ENCODE measurements around the gene MAST4. TPM values are rescaled to one million over a fixed set of nuclear protein-coding genes. Genes with fewer than 3 reads are reported as not detected.

Gene MAST4
- total and polyA plus RNA-seq, 2 of the 8 experiments (the other 6 are each of a cell fraction or from before 2014, with no cell fraction given): 1.5 to 2.6 TPM

DNA sequence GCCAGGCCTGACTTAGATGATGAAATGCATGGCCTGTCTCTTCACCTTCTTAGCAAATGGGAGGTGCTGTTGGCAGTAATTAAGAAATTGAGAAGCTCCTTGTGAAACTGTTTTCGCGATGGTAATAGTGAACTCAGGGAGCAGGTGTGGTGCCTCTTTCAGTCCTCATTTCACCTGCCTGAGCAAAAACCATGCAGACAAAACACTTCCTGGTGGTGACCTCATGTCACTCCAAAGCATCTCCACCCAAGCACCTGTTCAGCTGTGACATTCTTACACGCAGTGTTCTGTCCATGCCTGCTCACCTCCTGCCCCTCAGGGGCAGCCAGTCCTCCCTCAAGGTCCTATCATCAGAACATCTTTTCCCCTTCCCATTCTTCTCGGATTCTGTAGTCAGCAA is 453.9 kb downstream of the MAST4 start:
- Histone ChIP-seq H3K79me2 (ENCODE audit: control insufficient read depth in 1 of 2, insufficient read depth in 2 of 2, low read length in 2 of 2) (no peaks in the 10 kb centered on the region), H4K8ac (ENCODE audit: extremely low read depth, insufficient read depth, low read length) (no peak overlapping the region), H3K23ac (ENCODE audit: insufficient read length) (no peak overlapping the region), H3K4me2 (ENCODE audit: insufficient read depth in 1 of 2, low read depth in 2 of 2, low read length in 2 of 2) (no peak overlapping the region), H3K23me2 (ENCODE audit: low read depth, low read length) (no peaks in the 10 kb centered on the region), H3K56ac (replicated peaks; ENCODE audit: insufficient read length, low read depth, low read length) (no peak overlapping the region), H2BK5ac (ENCODE audit: low read depth, low read length) (no peak overlapping the region), H2BK120ac (replicated peaks; ENCODE audit: low read depth, low read length) (no peak overlapping the region), H3K18ac (ENCODE audit: extremely low read depth, low read length) (no peak overlapping the region), H4K91ac (replicated peaks; ENCODE audit: insufficient read length, low read length) (no peak overlapping the region), H2BK12ac (ENCODE audit: low read depth, low read length) (no peak overlapping the region), H3K4me1 (replicated peaks in 1 of 4; ENCODE audit: control insufficient read depth in 3 of 4, insufficient read depth in 4 of 4, low read length in 3 of 4) (peaks cover 0 to 2% (median 0%) of the 10 kb centered on the region in 4 experiments; a peak in 2 of 7 replicates), H3K9me3 (ENCODE audit: insufficient read depth in 2 of 2, low read depth in 1 of 2, low read length in 1 of 2) (no peaks in the 10 kb centered on the region), H2AFZ (ENCODE audit: low read length) (no peak overlapping the region), H3K36me3 (ENCODE audit: control insufficient read depth in 2 of 4, insufficient read depth in 4 of 4, low read length in 3 of 4) (no peaks in the 10 kb centered on the region), H3K27ac (ENCODE audit: low read depth, low read length) (no peak overlapping the region), H2AK5ac (ENCODE audit: low read depth, low read length) (no peak overlapping the region), H2BK20ac (ENCODE audit: low read length) (no peak overlapping the region), H3K4me3 (ENCODE audit: extremely low read depth in 1 of 4, insufficient read depth in 2 of 4, low read depth in 3 of 4, low read length in 4 of 4) (no peak overlapping the region), H4K20me1 (replicated peaks in 1 of 2; ENCODE audit: control insufficient read depth in 1 of 2, insufficient read depth in 2 of 2, low read length in 2 of 2) (no peaks in the 10 kb centered on the region), H3K14ac (ENCODE audit: insufficient read length) (no peak overlapping the region), H2BK15ac (ENCODE audit: low read length) (no peak overlapping the region), H3K79me1 (ENCODE audit: low read depth, low read length) (no peaks in the 10 kb centered on the region), H3K4ac (replicated peaks; ENCODE audit: insufficient read length, low read depth, low read length) (no peak overlapping the region), H3K9ac (replicated peaks in 1 of 4; ENCODE audit: extremely low read depth in 1 of 4, low read depth in 3 of 4, low read length in 3 of 4) (no peak overlapping the region), H3K27me3 (replicated peaks in 1 of 4; ENCODE audit: control insufficient read depth in 3 of 4, extremely low read depth in 1 of 4, insufficient read depth in 3 of 4, low read length in 3 of 4) (no peaks in the 10 kb centered on the region), H4K5ac (ENCODE audit: insufficient read length, low read depth, low read length) (no peak overlapping the region)
- DNase-seq (ENCODE audit: low read depth in 1 of 2, low spot score in 2 of 2): no peak
- ChIA-PET CTCF (ENCODE audit: partially characterized antibody) (interaction anchor here (0.7 to 1.2 kb wide), 4 partner anchors 9 to 116 kb away, joined by 3 read pairs; no protein-coding TSS in a partner anchor), POLR2A (ENCODE audit: partially characterized antibody) (no interaction called here)
- 90% methylated on average over 4 of the region's 4 CpGs; no CpG with 5 or more reads in 1 of the 2 experiments for WGBS, 2 experiments (ENCODE audit: extremely low coverage in 1 of 2, insufficient coverage in 1 of 2, insufficient read length in 1 of 2, insufficient replicate concordance in 2 of 2, low coverage in 1 of 2, low lambda C conversion rate in 2 of 2, missing lambda C conversion rate in 1 of 2)
- FAIRE-seq: no peak
- TF ChIP-seq TBP (IDR thresholded peaks at IDR 0.05; ENCODE audit: low read depth, low read length): no peak
- TF ChIP-seq HDAC2 (IDR thresholded peaks at IDR 0.05; ENCODE audit: borderline replicate concordance in 1 of 2, low read depth in 2 of 2, low read length in 2 of 2): no peak

All from H1 (cell line).